PFSK-1 (cell line): Measurements from ENCODE around the gene RAB42.

Source experiments
- POLR2AphosphoS5 ChIP-seq: IDR thresholded peaks from 2 replicates; pipeline ENCODE4 v1.6.1; 2012; ENCODE audit warnings: low read depth, mild to moderate bottlenecking, control low read depth, low read length, moderate library complexity
- SIN3A ChIP-seq: IDR thresholded peaks from 2 replicates; pipeline ENCODE4 v1.6.1; 2012; ENCODE audit warnings: mild to moderate bottlenecking, low read length, moderate library complexity, borderline replicate concordance; ENCODE audit not compliant: insufficient read depth

- TF ChIP-seq SIN3A (peak; percentile 56; the same call in 1 of the 2 replicates), POLR2AphosphoS5 (peak; percentile 97)
Observed at GRCh38 chr1:28642847-28643635, 51.0 kb downstream of the RAB42 start, which contains the start of gene TAF12.
